M059J (cell line): Measurements from ENCODE around the gene USP14. TPM values are rescaled to one million over a fixed set of nuclear protein-coding genes. Genes with fewer than 3 reads are reported as not detected.
"Not testable (repeated sequence)": the region's sequence is repeated elsewhere in the genome, so short reads cannot be mapped to it uniquely, and the experiment has no call there.

ENCODE experiments used
- DNase-seq: peaks from one replicate; pipeline ENCODE4 v3.0.0-alpha.2; 2012; ENCODE audit warnings: low read depth
- total RNA-seq: library from RNA; depleted of rRNA; stranded (reverse); fragments of >200 nt; shearing (Covaris generic); gene quantifications from 2 replicates; pipeline ENCODE4 v1.2.3, GENCODE V29; 2014; rRNA removed

The USP14 gene
- 9.9 and 42.3 TPM in 2 replicates for total RNA-seq

DNA sequence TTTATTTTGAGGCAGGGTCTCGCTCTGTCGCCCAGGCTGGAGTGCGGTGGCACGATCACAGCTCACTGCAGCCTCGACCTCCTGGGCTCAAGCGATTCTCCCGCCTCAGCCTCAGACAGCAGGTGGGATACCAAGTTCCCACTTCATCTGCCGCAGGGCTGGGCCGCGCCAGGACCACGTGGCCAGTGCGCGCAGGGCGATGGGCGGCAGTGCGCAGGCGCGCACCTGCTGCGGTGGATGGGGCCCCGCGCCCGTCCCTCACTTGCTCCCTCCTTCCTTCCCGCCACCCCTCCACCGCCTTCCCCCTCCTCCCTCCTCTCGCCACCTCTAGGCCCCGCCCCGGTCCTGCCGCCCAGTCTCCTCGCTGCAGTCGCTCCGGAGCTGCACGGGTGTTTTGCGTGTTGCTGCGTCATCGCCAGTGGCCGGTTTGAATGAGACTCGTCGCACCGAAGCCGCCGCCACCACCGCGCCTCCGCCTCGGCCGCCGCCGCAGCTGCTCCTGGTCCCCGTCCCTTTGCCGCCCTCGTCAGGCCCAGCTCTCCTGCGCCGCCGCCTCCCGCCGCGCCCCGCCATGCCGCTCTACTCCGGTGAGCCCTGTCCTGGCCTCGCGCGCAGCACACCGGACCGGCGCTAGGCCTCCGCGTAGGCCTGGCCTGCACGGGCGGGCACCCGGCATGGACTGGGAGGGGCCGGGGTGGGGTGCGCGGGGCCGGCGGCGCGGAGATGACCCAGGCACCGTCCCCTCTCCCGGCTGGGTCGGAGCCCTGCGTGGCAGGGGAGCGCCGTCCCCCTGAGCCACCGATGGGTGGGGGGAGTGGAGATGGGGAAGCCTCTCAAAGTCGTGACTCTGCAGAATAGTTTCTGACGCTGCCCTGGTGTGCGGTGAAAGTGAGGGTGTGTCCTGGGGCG, at the start of gene USP14:
Gene USP14 (plus strand): TSS at position 430 of the 909 bp plus-strand sequence. CDS start 142 bp downstream, at position 572.
- peak; percentile 94 for DNase-seq

- DNase-seq = not testable (repeated sequence)
These were observed 49.7 kb upstream of the USP14 start for GRCh38 chr18:108665-109063.

DNA sequence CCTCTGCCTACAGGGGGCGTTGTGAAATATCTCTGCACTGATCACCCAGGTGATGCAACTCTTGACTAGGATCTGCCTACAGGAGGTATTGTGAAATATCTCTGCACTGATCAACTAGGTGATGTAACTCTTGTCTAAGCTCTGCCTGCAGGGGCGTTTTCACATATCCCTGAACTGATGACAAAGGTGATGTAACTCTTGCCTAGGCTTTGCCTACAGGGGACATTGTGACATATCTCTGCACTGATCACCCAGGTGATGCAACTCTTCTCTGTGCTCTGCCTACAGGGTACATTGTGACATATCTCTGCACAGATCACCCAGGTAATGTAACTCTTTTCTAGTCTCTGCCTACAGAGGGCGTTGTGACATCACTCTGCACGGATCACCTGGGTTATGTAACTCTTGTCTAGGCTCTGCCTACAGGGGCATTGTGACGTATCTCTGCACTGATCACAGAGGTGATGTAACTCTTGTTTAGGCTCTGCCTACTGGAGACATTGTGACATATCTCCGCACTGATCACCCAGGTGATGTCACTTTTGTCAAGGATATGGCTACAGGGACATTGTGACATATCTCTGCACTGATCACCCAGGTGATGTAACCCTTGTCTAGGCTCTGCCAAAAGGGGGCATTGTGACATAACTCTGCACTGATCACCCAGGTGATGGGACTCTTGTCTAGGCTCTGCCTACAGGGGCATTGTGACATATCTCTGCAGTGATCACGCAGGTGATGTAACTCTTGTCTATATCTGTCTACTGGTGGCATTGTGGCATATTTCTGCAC, 49.0 kb upstream of the USP14 start:
- peak; percentile 27 for DNase-seq

GRCh38 chr18:109922-110261, 48.5 kb upstream of the USP14 start:
- not testable (repeated sequence) for DNase-seq

- peak; percentile 4 for DNase-seq
These were observed 47.8 kb upstream of the USP14 start for GRCh38 chr18:110351-111201.

GRCh38 chr18:111306-112014, 46.9 kb upstream of the USP14 start:
- DNase-seq = peak; percentile 63

- DNase-seq = not testable (repeated sequence)
These were observed 46.2 kb upstream of the USP14 start for GRCh38 chr18:112015-112733.

DNA sequence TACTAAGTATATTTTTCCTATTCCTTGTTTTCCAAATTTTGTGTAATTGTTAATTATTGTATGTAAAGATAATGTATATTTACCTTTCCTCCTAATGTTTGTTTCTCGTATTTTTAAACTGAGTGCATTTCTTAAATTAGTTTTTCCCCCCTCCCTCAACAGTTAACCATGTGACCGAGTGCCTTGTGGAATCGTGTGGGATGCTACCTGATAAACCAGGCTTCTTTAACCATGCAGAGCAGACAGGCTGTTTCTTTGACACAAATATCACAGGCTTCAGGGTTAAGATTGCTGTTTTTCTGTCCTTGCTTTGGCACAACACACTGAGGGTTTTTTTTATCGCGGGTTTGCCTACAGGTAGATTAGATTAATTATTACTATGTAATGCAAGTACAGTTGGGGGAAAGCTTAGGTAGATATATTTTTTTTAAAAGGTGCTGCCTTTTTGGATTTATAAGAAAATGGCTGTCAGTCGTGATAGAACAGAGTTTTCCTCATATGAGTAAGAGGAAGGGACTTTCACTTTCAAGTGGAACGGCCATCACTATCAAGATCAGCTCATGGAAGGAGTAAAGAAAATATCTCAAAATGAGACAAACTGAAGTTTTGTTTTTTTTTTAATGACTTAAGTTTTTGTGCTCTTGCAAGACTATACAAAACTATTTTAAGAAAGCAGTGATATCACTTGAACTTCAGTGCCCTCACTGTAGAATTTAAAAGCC, 37.7 kb upstream of the USP14 start:
- not testable (repeated sequence) for DNase-seq

DNA sequence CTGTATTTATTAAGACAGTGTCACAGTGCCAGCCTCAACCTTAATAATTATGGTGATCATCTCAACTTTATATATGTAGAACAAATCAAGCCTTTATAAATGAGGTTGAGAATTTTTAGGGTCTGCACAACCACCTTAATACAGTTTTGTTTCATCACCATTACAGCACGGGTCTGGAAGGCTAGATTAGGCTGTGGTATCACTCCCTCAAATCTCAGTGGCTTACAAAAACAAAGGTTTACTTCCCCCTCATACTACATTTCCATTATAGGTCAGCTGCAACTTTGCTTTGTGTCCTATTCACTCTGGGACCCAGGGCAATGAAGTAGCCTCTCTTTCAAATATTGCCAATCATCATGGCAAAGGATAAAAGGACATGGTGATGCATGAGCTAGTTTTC, 23.3 kb upstream of the USP14 start:
- DNase-seq = no peak

- DNase-seq = peak; percentile 27
These were observed 21.9 kb upstream of the USP14 start for GRCh38 chr18:136433-136832.

GRCh38 chr18:137327-137726, 21.0 kb upstream of the USP14 start:
- no peak for DNase-seq

- DNase-seq = no peak
These were observed 17.6 kb upstream of the USP14 start for GRCh38 chr18:140670-141266.

- not testable (repeated sequence) for DNase-seq
These were observed 15.6 kb upstream of the USP14 start for GRCh38 chr18:142624-143296.

DNA sequence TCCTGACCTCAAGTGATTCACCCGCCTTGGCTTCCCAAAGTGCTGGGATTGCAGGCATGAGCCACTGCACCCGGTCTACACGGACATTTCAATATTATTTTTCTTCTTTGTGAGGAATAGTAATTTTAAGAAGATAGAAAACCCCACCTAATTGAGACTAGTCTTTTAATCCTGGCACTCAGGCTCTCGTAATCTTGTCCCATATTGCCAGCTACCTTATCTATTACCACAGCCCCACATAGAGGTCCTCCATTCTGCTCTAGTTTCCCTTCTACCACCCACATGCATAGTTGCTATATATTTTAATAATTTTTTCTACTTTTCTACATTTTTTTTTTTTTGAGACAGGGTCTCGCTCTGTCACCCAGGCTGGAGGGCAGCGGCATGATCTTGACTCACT, 9.5 kb upstream of the USP14 start:
- no peak for DNase-seq

DNA sequence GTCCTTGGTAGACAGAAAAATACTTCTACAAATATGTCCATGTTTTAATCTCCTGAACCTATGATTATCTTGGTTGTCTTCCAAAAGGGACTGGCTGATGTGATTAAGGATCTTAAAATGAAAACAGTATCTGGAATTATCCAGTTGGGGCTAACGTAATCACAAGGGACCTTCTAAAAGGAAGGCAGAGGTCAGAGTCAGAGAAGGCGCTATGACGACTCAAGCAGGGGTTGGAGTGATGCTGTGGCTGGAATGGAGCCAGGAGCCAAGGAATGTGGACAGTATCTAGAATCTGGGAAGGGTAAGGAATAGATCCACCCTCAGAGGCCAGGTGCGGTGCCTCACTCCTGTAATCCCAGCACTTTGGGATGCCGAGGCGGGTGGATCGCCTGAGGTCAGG, 4.2 kb upstream of the USP14 start:
- peak; percentile 31 for DNase-seq

GRCh38 chr18:155688-156087, 2.7 kb upstream of the USP14 start:
- no peak for DNase-seq

GRCh38 chr18:156514-157230, 1.7 kb upstream of the USP14 start:
- no peak for DNase-seq

GRCh38 chr18:159037-159652, 788 bp downstream of the USP14 start:
- peak; percentile 23 for DNase-seq
